B cell (primary cell): ENCODE measurements around the gene ALDH1A1. TPM values are rescaled to one million over a fixed set of nuclear protein-coding genes. Genes with fewer than 3 reads are reported as not detected.

Experiments
- ATAC-seq: fragments of 200-7000 bp; cut with Tn5 transposase; one replicate; pipeline ENCODE4 v1.10.0; 2021; ENCODE audit warnings: low read depth, mild to moderate bottlenecking, moderate number of reproducible peaks, moderate library complexity
- CTCF ChIA-PET: fragments of 350-600 bp; sonication (Branson Sonifier 250); formaldehyde crosslinking; loops from one replicate; lab custom pipeline; 2021; ENCODE audit warnings: antibody characterized with exemption, inconsistent platforms; lab: Charles Lee
- POLR2A ChIA-PET: fragments of 350-600 bp; sonication (Branson Sonifier 250); formaldehyde crosslinking; loops from one replicate; lab custom pipeline; 2021; ENCODE audit warnings: antibody characterized with exemption; lab: Charles Lee
- DNase-seq: peaks from one replicate; pipeline ENCODE4 v3.0.0; 2013
- H2AFZ ChIP-seq: 2 replicates; pipeline ENCODE4 v1.6.1; 2012; ENCODE audit warnings: mild to moderate bottlenecking, low read depth, low read length; ENCODE audit not compliant: insufficient read depth, poor library complexity, severe bottlenecking
- H3K27ac ChIP-seq, 2 donors: 1 replicate in 1 of 2; 2 replicates in 1 of 2; pipeline ENCODE4 v1.5.1; 2012 to 2013; ENCODE audit warnings: low read length in 2 of 2, mild to moderate bottlenecking in 2 of 2, moderate library complexity in 1 of 2
- H3K27me3 ChIP-seq, 4 experiments: fragments of 200-600 bp in 1 of 4; sonication (generic) in 1 of 4; replicated peaks in 1 of 4; 1 replicate in 2 of 4; 2 replicates in 2 of 4; pipeline versions ENCODE4 v1.6.1 to v1.7.0; 2013 to 2016; ENCODE audit warnings: low read length in 3 of 4, mild to moderate bottlenecking in 2 of 4, mixed read lengths in 1 of 4, moderate library complexity in 1 of 4; ENCODE audit not compliant: insufficient read depth in 4 of 4, control insufficient read depth in 3 of 4; ENCODE audit errors: control extremely low read depth in 1 of 4
- H3K36me3 ChIP-seq, 2 experiments: replicated peaks in 1 of 2; 1 replicate in 1 of 2; 2 replicates in 1 of 2; pipeline versions ENCODE4 v1.6.1 to v1.7.1; 2013; ENCODE audit warnings: low read length in 1 of 2; ENCODE audit not compliant: insufficient read depth in 2 of 2, control insufficient read depth in 1 of 2; ENCODE audit errors: control extremely low read depth in 1 of 2, extremely low read depth in 1 of 2
- H3K4me1 ChIP-seq, 2 donors: fragments of 200-600 bp in 1 of 2; sonication (generic) in 1 of 2; 1 replicate in 1 of 2; 2 replicates in 1 of 2; pipeline versions ENCODE4 v1.5.1 to v1.6.1; 2013 to 2017; ENCODE audit warnings: low read length in 2 of 2; ENCODE audit not compliant: control insufficient read depth in 2 of 2, insufficient read depth in 2 of 2
- H3K4me2 ChIP-seq: replicated peaks from 2 replicates; pipeline ENCODE3; 2012; ENCODE audit warnings: mild to moderate bottlenecking, low read depth, low read length; ENCODE audit not compliant: poor library complexity, severe bottlenecking
- H3K4me3 ChIP-seq, 5 experiments: fragments of 200-600 bp in 1 of 5; sonication (generic) in 1 of 5; 1 replicate in 3 of 5; 2 replicates in 2 of 5; pipeline versions ENCODE4 v1.5.1 to v1.7.0; 2011 to 2016; ENCODE audit warnings: low read length in 4 of 5, mild to moderate bottlenecking in 4 of 5, low read depth in 2 of 5, control low read depth in 1 of 5, moderate library complexity in 1 of 5; ENCODE audit not compliant: insufficient read depth in 1 of 5; ENCODE audit errors: control extremely low read depth in 1 of 5, extremely low read depth in 1 of 5
- H3K79me2 ChIP-seq: fragments of 200-600 bp; sonication (generic); one replicate; pipeline ENCODE4 v1.6.0; 2016; ENCODE audit warnings: low read length; ENCODE audit not compliant: control insufficient read depth, insufficient read depth
- H3K9ac ChIP-seq: fragments of 200-600 bp; sonication (generic); 2 replicates; pipeline ENCODE4 v1.6.1; 2017; ENCODE audit warnings: mild to moderate bottlenecking, low read length, moderate library complexity
- H3K9me3 ChIP-seq, 3 donors: one replicate each; pipeline versions ENCODE4 v1.6.1 to v1.7.1; 2013; ENCODE audit warnings: low read length in 2 of 3; ENCODE audit not compliant: control insufficient read depth in 2 of 3, insufficient read depth in 1 of 3; ENCODE audit errors: control extremely low read depth in 1 of 3
- H4K20me1 ChIP-seq: 2 replicates; pipeline ENCODE4 v1.6.0; 2012; ENCODE audit warnings: mild to moderate bottlenecking, low read length; ENCODE audit not compliant: insufficient read depth, control insufficient read depth, poor library complexity, severe bottlenecking
- H3K27ac Mint-ChIP-seq: one replicate; pipeline ENCODE4 v1.8.0; 2021; ENCODE audit warnings: mixed read lengths
- H3K27me3 Mint-ChIP-seq: one replicate; pipeline ENCODE4 v1.8.0; 2021; ENCODE audit warnings: mixed read lengths
- H3K4me1 Mint-ChIP-seq: one replicate; pipeline ENCODE4 v1.8.0; 2021; ENCODE audit warnings: mixed read lengths
- H3K4me3 Mint-ChIP-seq: one replicate; pipeline ENCODE4 v1.8.0; 2021; ENCODE audit warnings: mixed read lengths
- H3K9me3 Mint-ChIP-seq: one replicate; pipeline ENCODE4 v1.8.0; 2022; ENCODE audit warnings: mixed read lengths; ENCODE audit not compliant: insufficient read depth
- CTCF ChIP-seq: fragments of 200-600 bp; IDR thresholded peaks from one replicate; pipeline ENCODE4 v1.8.0; 2022; ENCODE audit warnings: antibody characterized with exemption, mild to moderate bottlenecking
- EZH2 ChIP-seq: IDR thresholded peaks from 2 replicates; pipeline ENCODE4 v1.6.1; 2012; ENCODE audit warnings: borderline replicate concordance, low read depth, mild to moderate bottlenecking, moderate library complexity, low read length; ENCODE audit not compliant: insufficient read depth, poor library complexity, severe bottlenecking
- WGBS: methylation state at CpG from one replicate; pipeline ENCODE4 v1.1.5; 2013; ENCODE audit warnings: missing lambda C conversion rate; ENCODE audit not compliant: insufficient coverage; 5-methylcytosine and 5-hydroxymethylcytosine counted together
- intact Hi-C: fragments of 100-400 bp; cut with micrococcal nuclease; formaldehyde crosslinking; loops from one replicate; pipeline ENCODE4 v1.10.0; 2022
- polyA plus RNA-seq: library from polyadenylated mRNA; depleted of rRNA; stranded (reverse); fragments of >200 nt; gene quantifications from 2 replicates; pipeline ENCODE4 v1.2.3, GENCODE V29; 2012
- total RNA-seq, 2 donors: library from RNA; stranded (reverse); fragments of 120-200 nt in 1 of 2; gene quantifications; 1 replicate in 1 of 2; 2 replicates in 1 of 2; pipeline versions ENCODE4 v1.2.3 to v1.2.4, GENCODE V29; 2013 to 2022

Gene ALDH1A1
- total and polyA plus RNA-seq, 2 donors (not counting 1 experiment from before 2014, with no cell fraction given), result 0.43 TPM; not detected in 1

DNA sequence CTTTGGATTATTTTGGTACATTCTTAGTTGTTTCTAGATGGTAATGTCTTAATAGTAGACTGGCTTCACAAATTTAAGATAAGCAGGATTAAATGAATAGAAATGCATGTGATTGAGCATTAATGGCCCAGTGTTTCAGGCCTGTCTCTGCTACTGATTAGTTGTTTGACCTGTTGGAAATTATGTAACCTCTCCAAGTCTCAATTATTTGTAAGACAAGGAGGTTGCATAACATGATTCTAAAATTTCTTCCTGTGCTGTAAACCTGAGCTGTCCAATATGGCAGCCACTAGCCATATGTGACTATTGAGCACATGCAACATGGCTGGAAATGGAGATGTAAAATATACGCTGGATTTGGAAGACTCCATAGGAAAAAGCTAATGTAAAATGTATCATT, 97.5 kb downstream of the ALDH1A1 start:
- H4K20me1 ChIP-seq, result no peaks in the 10 kb centered on the region
- Mint-ChIP-seq H3K4me3 (no peak overlapping the region), H3K27ac (no peak overlapping the region), H3K27me3 (no peaks in the 10 kb centered on the region), H3K4me1 (no peaks in the 10 kb centered on the region), H3K9me3 (no peaks in the 10 kb centered on the region)
- no CpG with 5 or more reads among the region's 1 CpG for WGBS
- H3K4me1 ChIP-seq, result no peaks in the 10 kb centered on the region
- H3K27ac ChIP-seq, result no peak overlapping the region
- DNase-seq, result no peak
- H2AFZ ChIP-seq, result no peak overlapping the region
- intact Hi-C loops, result loop anchor here (5.0 kb wide), 1 partner anchor 327 kb away; no protein-coding TSS in a partner anchor
- no peaks in the 10 kb centered on the region for H3K9me3 ChIP-seq
- H3K4me2 ChIP-seq, result no peak overlapping the region
- H3K36me3 ChIP-seq, result no peaks in the 10 kb centered on the region
- no peak overlapping the region for H3K4me3 ChIP-seq
- TF ChIP-seq EZH2 (no peak), CTCF (no peak)
- no peak overlapping the region for H3K9ac ChIP-seq
- no peaks in the 10 kb centered on the region for H3K27me3 ChIP-seq
- ChIA-PET CTCF (interaction anchor here (1.3 kb wide), 1 partner anchor 168 kb away, joined by 3 read pairs; no protein-coding TSS in a partner anchor), POLR2A (no interaction called here)
- no peak for ATAC-seq
- H3K79me2 ChIP-seq, result no peaks in the 10 kb centered on the region

Other genes starting within 250 kb of the ALDH1A1 start
- gene ANXA1, start 198.8 kb upstream of the ALDH1A1 start, total RNA-seq, result 0.53 and 0.99 TPM in 2 replicates
- gene ANXA1, start 198.8 kb upstream of the ALDH1A1 start, polyA plus RNA-seq, result 8.2 and 15.4 TPM in 2 replicates